Vagina (tissue), 2 donors: ENCODE results near the gene AGBL1.

ENCODE experiments used
- POLR2A ChIP-seq, 2 donors: fragments of 450-650 bp; IDR thresholded peaks; one replicate each; pipeline ENCODE4 v1.6.1; 2017; ENCODE audit warnings: antibody characterized with exemption in 2 of 2, mild to moderate bottlenecking in 2 of 2, moderate library complexity in 2 of 2
- POLR2AphosphoS5 ChIP-seq, 2 donors: sonication (generic); formaldehyde crosslinking; IDR thresholded peaks; one replicate each; pipeline ENCODE4 v1.9.0; 2017; ENCODE audit warnings: antibody characterized with exemption in 2 of 2, mild to moderate bottlenecking in 2 of 2, low read depth in 1 of 2; ENCODE audit not compliant: insufficient read depth in 1 of 2
- TF ChIP-seq, protein P1 (sequence below), 3 experiments: fragments of 450-650 bp in 2 of 3; fragments of 200-600 bp in 1 of 3; sonication (generic) in 1 of 3; IDR thresholded peaks; one replicate each; pipeline ENCODE4 v1.5.1; 2017 to 2019; ENCODE audit warnings: antibody characterized with exemption in 3 of 3, mild to moderate bottlenecking in 2 of 3, moderate library complexity in 2 of 3

DNA sequence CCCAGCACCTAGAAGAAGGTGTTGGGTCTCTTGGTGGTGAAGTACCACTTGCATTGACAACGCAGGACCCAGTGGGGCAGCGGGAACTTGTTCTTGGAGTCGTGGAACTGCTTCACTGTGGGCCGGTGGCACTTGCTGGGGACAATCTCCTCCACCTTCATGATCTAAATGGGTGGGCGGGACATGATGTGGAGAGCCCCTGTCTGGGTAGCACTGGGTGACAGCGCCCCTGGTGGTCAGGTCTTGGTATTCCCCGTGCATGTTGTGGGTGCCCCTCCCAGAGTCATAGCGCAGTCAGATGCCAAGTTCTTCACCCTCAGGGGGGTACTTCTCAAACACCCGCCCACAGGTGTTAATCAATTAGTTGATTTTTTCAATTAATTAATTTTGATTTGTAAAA lies 60.2 kb downstream of the AGBL1 start:
- TF ChIP-seq POLR2AphosphoS5 (IDR thresholded peaks at IDR 0.05; ENCODE audit: insufficient read depth in 1 of 2, low read depth in 1 of 2) (no peak), POLR2A (IDR thresholded peaks at IDR 0.05) (no peak)
- TF ChIP-seq, protein P1, sequence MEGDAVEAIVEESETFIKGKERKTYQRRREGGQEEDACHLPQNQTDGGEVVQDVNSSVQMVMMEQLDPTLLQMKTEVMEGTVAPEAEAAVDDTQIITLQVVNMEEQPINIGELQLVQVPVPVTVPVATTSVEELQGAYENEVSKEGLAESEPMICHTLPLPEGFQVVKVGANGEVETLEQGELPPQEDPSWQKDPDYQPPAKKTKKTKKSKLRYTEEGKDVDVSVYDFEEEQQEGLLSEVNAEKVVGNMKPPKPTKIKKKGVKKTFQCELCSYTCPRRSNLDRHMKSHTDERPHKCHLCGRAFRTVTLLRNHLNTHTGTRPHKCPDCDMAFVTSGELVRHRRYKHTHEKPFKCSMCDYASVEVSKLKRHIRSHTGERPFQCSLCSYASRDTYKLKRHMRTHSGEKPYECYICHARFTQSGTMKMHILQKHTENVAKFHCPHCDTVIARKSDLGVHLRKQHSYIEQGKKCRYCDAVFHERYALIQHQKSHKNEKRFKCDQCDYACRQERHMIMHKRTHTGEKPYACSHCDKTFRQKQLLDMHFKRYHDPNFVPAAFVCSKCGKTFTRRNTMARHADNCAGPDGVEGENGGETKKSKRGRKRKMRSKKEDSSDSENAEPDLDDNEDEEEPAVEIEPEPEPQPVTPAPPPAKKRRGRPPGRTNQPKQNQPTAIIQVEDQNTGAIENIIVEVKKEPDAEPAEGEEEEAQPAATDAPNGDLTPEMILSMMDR (IDR thresholded peaks at IDR 0.05): no peak
